Hematopoietic multipotent progenitor cell (in vitro differentiated cells): Measurements from ENCODE around the gene STRIP2. TPM values are rescaled to one million over a fixed set of nuclear protein-coding genes. Genes with fewer than 3 reads are reported as not detected.
"Not testable (repeated sequence)": the region's sequence is repeated elsewhere in the genome, so short reads cannot be mapped to it uniquely, and the experiment has no call there.

ENCODE experiments used
- DNase-seq, 3 donors: peaks; one replicate each; pipeline ENCODE4 v3.0.0-alpha.2; 2011 to 2015; ENCODE audit warnings: low read depth in 2 of 3, low spot score in 2 of 3
- total RNA-seq: library from RNA; depleted of rRNA; stranded (reverse); fragments of >200 nt; gene quantifications from one replicate; pipeline ENCODE4 v1.2.3, GENCODE V29; 2012

Gene STRIP2
- total RNA-seq, 1 donor = 0.81 TPM

DNA sequence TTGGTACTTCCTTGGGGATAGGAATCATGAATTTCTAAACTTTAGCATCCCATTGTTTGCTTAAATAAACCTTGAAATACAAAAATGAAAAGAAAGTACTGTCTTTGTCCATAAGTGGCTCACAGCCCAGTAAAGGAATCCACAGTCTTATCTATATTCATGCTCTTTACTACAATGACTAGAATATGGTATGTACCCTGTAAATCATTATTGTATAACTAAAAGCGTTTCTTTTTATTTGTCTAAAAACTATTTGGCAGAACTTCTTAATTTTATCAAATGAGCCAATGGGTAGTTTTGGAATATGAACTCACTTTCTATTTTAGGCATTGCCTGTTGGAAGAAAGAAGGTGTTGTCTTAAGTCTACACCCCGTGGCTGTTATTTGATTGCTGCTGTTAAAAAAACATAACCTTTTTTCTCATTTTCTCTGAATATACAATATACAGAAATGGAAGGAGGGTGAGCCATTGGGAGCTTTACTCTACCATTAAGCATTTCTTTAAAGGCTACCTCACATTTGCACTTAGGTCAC, 12.4 kb upstream of the STRIP2 start:
- DNase-seq = no peak

DNA sequence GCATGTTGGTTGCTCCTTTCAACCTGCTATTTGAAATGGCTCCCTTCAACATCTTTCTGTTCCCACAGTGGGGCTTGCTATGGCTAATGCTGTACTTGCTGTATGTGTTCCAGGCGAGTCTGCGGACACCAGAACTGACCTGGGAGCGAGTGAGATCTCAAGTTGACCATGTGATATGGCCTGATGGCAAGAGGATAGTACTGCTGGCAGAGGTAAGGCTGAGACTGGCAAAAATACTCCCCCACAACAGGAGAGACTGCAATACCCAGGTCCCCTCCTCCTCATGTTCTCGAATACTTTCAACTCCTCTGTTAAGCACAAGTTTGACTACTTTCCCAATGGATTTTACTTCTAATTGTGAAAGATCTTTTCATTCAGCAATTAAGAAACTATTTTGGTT, 11.5 kb upstream of the STRIP2 start:
- DNase-seq = no peak

GRCh38 chr7:129423700-129424410, 10.4 kb upstream of the STRIP2 start:
- DNase-seq = no peak

- DNase-seq = no peak
Observed at GRCh38 chr7:129426482-129426881, 7.8 kb upstream of the STRIP2 start.

- DNase-seq = no peak
Observed at GRCh38 chr7:129427526-129428045, 6.6 kb upstream of the STRIP2 start.

DNA sequence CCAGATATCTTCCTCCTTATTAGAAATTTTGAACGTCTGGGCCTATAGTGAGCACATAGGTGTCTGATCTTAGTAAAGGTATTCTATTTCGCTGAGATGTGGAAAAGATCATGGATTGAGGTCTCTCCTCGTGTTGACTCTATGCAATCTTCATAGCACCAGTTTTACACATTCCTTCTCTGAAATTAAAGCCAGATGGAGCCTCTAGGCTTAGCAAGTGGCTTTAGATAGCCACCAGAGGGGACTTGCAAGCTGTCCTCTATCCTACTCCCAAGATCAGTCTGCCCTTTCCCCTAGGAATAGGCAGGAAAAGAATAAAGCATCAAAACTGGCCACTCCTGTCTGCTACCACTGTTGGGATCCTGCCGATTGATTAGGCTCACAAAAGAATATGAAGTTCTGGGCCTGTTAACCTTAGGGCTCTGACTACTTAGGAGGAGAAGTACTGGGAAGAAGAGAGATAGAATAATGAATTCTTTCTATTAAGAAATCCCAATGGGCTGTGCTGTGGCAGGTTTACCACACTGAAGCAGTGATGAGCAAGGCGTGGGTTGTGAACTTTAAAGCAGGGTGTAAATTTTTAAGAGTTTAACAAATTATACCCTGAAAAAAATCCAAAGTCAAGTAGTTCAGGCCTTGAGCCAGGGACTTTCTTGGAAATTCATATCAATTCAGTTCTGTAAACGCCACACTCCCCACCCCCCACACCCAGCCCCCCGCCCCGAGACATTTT, 2.2 kb upstream of the STRIP2 start:
- DNase-seq = no peak

DNA sequence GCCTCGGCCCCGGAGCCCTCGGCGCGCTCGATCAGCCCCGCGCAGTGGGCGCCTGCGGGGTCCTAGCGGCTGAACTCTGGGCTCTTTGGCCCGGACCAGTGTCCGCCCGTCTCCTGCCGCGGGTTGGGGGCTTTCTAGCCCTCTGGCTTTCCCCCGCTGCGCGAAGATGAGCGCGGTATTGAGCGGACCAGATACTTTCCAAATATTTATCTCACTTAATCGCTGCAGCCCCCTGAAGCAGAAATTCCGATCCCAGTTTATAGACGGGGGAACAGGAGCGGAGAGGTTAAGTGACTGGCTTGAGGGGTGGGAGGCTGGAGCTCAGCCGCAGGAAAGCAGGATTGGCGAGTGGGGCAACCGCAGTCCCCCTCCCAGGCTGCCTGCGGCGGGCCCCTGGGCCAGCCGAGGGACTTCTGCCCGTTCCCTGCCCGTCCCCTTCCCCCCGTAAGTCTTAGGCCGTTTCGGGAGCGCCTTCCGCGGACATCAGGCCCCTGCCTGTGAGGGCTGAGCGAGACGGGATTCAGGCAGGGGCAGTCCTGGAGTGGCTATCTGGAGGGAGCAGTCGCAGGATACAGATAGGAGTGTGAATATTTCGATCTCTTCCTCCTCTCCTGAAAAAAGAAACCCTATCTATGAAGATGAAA, 565 bp downstream of the STRIP2 start:
- DNase-seq = peak in 1 of 3 donors; percentile 2

DNA sequence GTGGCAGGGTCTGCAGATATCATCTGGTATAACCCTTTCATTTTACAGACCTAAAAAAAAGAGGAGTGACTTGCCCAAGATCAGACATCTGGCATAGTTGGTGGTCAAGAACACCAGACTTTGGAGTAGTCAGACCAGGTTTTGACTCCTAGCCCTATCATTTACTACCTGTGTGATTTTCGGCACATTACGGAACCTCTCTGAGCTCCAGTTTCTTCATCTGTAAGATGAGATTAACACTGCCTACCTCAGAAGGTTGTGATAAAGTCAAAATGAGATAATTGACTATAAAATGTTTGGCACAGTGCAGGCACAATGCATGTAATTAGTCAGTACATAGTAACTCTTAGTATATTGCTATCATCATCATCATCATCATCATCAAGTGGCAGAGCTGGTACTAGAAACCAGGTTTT, 1.2 kb downstream of the STRIP2 start:
- no peak for DNase-seq

GRCh38 chr7:129436335-129436923, 2.2 kb downstream of the STRIP2 start:
- no peak for DNase-seq

DNA sequence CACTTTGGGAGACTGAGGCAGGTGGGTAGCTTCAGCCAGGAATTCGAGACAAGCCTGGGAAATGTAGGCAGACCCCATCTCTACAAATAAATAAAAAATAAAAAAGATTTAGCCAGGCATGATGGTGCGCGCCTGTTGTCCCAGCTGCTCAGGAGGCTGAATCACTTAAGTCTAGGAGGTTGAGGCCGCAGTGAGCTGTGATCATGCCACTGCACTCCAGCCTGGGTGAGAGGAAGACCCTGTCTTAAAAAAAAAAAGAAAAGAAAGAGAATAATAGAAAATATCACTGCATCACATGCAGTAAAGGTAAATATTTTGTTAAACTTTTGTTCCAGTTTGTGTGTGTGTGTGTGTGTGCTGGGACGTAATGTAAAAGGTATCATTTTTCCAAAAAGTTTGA, 3.0 kb downstream of the STRIP2 start:
- DNase-seq = no peak

- no peak for DNase-seq
Observed at GRCh38 chr7:129438281-129438838, 4.1 kb downstream of the STRIP2 start.

GRCh38 chr7:129438839-129439651, 4.8 kb downstream of the STRIP2 start:
- DNase-seq = peak in 2 of 3 donors; percentile 39 to 59

DNA sequence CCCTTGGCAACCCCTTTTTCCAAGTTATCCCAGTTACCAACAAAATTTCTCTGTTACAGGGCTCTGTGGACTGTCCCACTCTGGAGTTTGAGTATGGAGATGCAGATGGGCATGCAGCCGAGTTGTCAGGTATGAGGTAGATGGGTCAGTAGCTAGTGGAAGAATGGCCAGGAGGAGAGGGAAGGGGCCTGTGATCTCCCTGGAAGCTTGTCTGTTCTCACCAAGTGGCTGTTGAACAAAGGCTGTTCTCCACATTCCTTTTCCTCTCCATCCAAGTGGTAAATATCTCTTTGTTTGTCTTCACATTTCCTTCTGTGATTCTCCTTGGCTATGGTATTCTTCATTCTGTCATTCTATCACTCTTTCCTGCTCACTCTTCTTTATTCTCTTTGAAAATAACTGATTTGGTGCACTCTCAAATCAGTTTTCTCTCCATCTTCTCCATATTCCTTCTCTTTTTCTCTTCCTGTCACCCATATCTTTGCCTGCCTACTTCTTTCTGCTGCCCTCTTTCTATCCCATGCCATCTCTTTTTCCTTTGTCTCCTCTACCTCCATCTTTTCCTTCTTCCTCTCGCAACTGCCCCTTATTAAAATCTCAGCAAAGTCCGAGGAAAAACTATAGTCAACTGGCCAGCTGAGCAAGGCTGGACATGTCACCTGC, 5.9 kb downstream of the STRIP2 start:
- no peak for DNase-seq

GRCh38 chr7:129443612-129444011, 9.4 kb downstream of the STRIP2 start:
- DNase-seq = no peak

DNA sequence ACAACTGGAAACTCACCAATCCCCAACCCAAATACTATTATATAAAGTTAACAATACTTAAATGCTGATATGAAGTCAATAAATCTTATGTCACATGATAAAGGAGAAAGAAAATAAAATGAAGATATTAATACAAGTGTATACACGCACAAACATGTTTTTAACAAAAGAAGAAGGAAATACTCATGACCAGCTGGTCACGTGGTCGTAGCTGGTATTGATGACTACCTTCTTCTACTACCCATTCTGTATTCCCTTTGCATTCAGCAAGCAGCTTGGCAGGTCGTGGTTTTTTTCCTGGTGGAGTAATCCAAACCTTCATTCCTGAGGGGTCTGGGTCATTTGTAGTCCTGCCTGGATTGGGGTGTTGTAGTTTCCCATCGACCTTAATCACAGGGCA, 10.5 kb downstream of the STRIP2 start:
- DNase-seq = not testable (repeated sequence)

DNA sequence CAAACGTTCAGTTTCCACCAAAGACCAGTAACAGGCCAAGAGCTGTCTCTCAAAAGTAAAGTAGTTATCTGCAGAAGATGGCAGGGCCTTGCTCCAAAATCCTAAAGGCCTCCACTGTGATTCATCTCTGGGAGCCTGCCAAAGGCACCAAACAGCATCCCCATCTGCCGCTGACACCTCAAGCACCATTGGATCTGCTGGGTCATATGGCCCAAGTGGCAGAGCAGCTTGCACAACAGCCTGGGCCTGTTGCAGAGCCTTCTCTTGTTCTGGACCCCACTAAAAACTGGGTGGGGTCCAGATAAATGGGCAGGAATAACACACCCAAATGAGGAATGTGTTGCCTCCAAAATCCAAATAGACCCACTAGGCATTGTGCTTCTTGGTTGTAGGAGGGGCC, 12.7 kb downstream of the STRIP2 start:
- DNase-seq = not testable (repeated sequence)

GRCh38 chr7:129447445-129447844, 13.2 kb downstream of the STRIP2 start:
- DNase-seq = not testable (repeated sequence)

GRCh38 chr7:129448608-129449007, 14.4 kb downstream of the STRIP2 start:
- DNase-seq = not testable (repeated sequence)

- no peak for DNase-seq
Observed at GRCh38 chr7:129450295-129450694, 16.1 kb downstream of the STRIP2 start.
